Mesenchymal stem cell (in vitro differentiated cells and primary cell): ENCODE results near the gene TTC23L.
A peak's percentile ranks its signal among the peaks of the same experiment; 100 is the strongest.

ENCODE experiments used
- DNase-seq: peaks from one replicate; pipeline ENCODE4 v3.0.0-alpha.2; 2013
- H2AFZ ChIP-seq: one replicate; pipeline ENCODE4 v1.6.1; 2013; ENCODE audit warnings: low read depth, mild to moderate bottlenecking, control low read depth, inconsistent platforms, low read length, moderate library complexity
- H2AK5ac ChIP-seq: 2 replicates; pipeline ENCODE4 v1.6.1; 2013; ENCODE audit warnings: low read length, moderate library complexity, mild to moderate bottlenecking, inconsistent platforms; ENCODE audit not compliant: severe bottlenecking
- H2BK120ac ChIP-seq: one replicate; pipeline ENCODE4 v1.6.1; 2013; ENCODE audit warnings: low read depth, mild to moderate bottlenecking, inconsistent platforms, low read length, moderate library complexity
- H2BK12ac ChIP-seq, 2 experiments: one replicate each; pipeline ENCODE4 v1.6.1; 2013; ENCODE audit warnings: inconsistent platforms in 2 of 2, low read length in 2 of 2, mild to moderate bottlenecking in 2 of 2, moderate library complexity in 2 of 2, control low read depth in 1 of 2
- H2BK15ac ChIP-seq: one replicate; pipeline ENCODE4 v1.6.1; 2013; ENCODE audit warnings: mild to moderate bottlenecking, low read depth, inconsistent platforms; ENCODE audit not compliant: poor library complexity, severe bottlenecking
- H2BK5ac ChIP-seq: 2 replicates; pipeline ENCODE4 v1.6.1; 2013; ENCODE audit warnings: low read depth, mild to moderate bottlenecking, low read length, control low read depth, inconsistent platforms; ENCODE audit not compliant: poor library complexity, severe bottlenecking
- H3K14ac ChIP-seq, 2 experiments: one replicate each; pipeline ENCODE4 v1.6.1; 2013; ENCODE audit warnings: inconsistent platforms in 2 of 2, low read length in 2 of 2, control low read depth in 1 of 2, mild to moderate bottlenecking in 1 of 2, moderate library complexity in 1 of 2
- H3K18ac ChIP-seq, 2 experiments: one replicate each; pipeline ENCODE4 v1.6.1; 2013; ENCODE audit warnings: inconsistent platforms in 2 of 2, low read length in 2 of 2, control low read depth in 1 of 2, low read depth in 1 of 2, mild to moderate bottlenecking in 1 of 2
- H3K23ac ChIP-seq, 2 experiments: one replicate each; pipeline ENCODE4 v1.6.1; 2013; ENCODE audit warnings: inconsistent platforms in 2 of 2, low read length in 2 of 2, mild to moderate bottlenecking in 2 of 2, moderate library complexity in 2 of 2, control low read depth in 1 of 2
- H3K27ac ChIP-seq: 2 replicates; pipeline ENCODE4 v1.5.1; 2013; ENCODE audit warnings: mild to moderate bottlenecking, moderate library complexity, low read length, control low read depth, inconsistent platforms; ENCODE audit not compliant: poor library complexity, severe bottlenecking
- H3K27me3 ChIP-seq, 2 experiments: 2 replicates each; pipeline versions ENCODE4 v1.6.1 to v1.7.0; 2013; ENCODE audit warnings: low read length in 2 of 2, mild to moderate bottlenecking in 2 of 2, moderate library complexity in 2 of 2, control low read depth in 1 of 2, inconsistent platforms in 1 of 2; ENCODE audit not compliant: control insufficient read depth in 1 of 2, insufficient read depth in 1 of 2
- H3K36me3 ChIP-seq, 2 experiments: 2 replicates each; pipeline versions ENCODE4 v1.6.1 to v1.7.0; 2013; ENCODE audit warnings: low read length in 2 of 2, control low read depth in 1 of 2, inconsistent platforms in 1 of 2, low read depth in 1 of 2, mild to moderate bottlenecking in 1 of 2; ENCODE audit not compliant: insufficient read depth in 2 of 2, control insufficient read depth in 1 of 2
- H3K4ac ChIP-seq, 2 experiments: one replicate each; pipeline ENCODE4 v1.6.1; 2013; ENCODE audit warnings: inconsistent platforms in 2 of 2, low read length in 2 of 2, mild to moderate bottlenecking in 2 of 2, moderate library complexity in 2 of 2, control low read depth in 1 of 2, low read depth in 1 of 2
- H3K4me1 ChIP-seq: 2 replicates; pipeline ENCODE4 v1.6.1; 2013; ENCODE audit warnings: low read depth, low read length, control low read depth; ENCODE audit not compliant: control insufficient read depth, insufficient read depth
- H3K4me2 ChIP-seq: 2 replicates; pipeline ENCODE4 v1.6.1; 2013; ENCODE audit warnings: low read length, mild to moderate bottlenecking, inconsistent platforms; ENCODE audit not compliant: poor library complexity, severe bottlenecking
- H3K4me3 ChIP-seq, 2 experiments: 2 replicates each; pipeline versions ENCODE4 v1.5.1 to v1.7.0; 2013; ENCODE audit warnings: low read length in 2 of 2, mild to moderate bottlenecking in 2 of 2, control low read depth in 1 of 2, low read depth in 1 of 2; ENCODE audit not compliant: insufficient read depth in 1 of 2
- H3K79me1 ChIP-seq: replicated peaks from 2 replicates; pipeline ENCODE4 v1.6.1; 2013; ENCODE audit warnings: mild to moderate bottlenecking, control low read depth, low read length, inconsistent platforms; ENCODE audit not compliant: poor library complexity, severe bottlenecking
- H3K9ac ChIP-seq: 2 replicates; pipeline ENCODE4 v1.7.0; 2013; ENCODE audit warnings: mild to moderate bottlenecking, low read length, moderate library complexity
- H3K9me3 ChIP-seq: 2 replicates; pipeline ENCODE4 v1.7.0; 2013; ENCODE audit warnings: mild to moderate bottlenecking, low read length; ENCODE audit not compliant: control insufficient read depth
- H4K8ac ChIP-seq: one replicate; pipeline ENCODE4 v1.6.1; 2013; ENCODE audit warnings: inconsistent platforms, mild to moderate bottlenecking, low read length, moderate library complexity
- H4K91ac ChIP-seq: one replicate; pipeline ENCODE4 v1.6.1; 2013; ENCODE audit warnings: mild to moderate bottlenecking, low read length, inconsistent platforms
- WGBS: methylation state at CpG from one replicate; pipeline ENCODE4 v1.1.7; 2013; ENCODE audit warnings: mixed read lengths; 5-methylcytosine and 5-hydroxymethylcytosine counted together

TTC23L gene

GRCh38 chr5:34842554-34842953 is 3.6 kb downstream of the TTC23L start:
- Histone ChIP-seq H3K4me3 (no peak overlapping the region), H2BK12ac (no peak overlapping the region), H2BK15ac (no peak overlapping the region), H3K23ac (no peak overlapping the region), H3K27ac (no peak overlapping the region), H3K36me3 (no peaks in the 10 kb centered on the region), H2AK5ac (no peak overlapping the region), H3K27me3 (no peaks in the 10 kb centered on the region), H3K4me1 (peaks cover 3% of the 10 kb centered on the region), H2BK120ac (no peak overlapping the region), H4K91ac (no peak overlapping the region), H3K9ac (no peak overlapping the region), H3K14ac (no peak overlapping the region), H2BK5ac (no peak overlapping the region), H3K4ac (no peak overlapping the region), H4K8ac (no peak overlapping the region), H3K9me3 (no peaks in the 10 kb centered on the region), H3K4me2 (no peak overlapping the region), H2AFZ (no peak overlapping the region), H3K18ac (no peak overlapping the region), H3K79me1 (no peaks in the 10 kb centered on the region)
- WGBS, result 86% methylated on average over 7 of the region's 7 CpGs
- no peak for DNase-seq

DNA sequence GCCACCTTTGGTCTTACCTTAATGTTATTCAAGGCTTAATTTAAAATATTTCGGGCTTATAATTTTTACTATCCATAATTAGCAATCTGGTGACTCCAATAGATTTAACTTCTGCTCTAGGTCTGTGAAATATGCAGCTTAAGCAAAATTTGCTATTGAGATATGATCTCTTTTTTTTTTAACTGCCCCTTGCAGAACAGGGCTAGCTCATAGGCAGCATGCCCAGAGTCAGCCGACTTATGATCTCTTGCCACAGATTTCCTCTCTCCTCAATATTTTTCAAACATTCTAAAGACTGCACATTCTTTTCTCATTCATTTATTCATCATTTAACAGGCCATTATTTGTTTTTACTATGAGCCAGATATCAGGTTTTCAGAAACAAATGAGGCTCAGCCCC is 4.5 kb downstream of the TTC23L start:
- DNase-seq, result no peak
- Histone ChIP-seq H3K4me1 (peaks cover 3% of the 10 kb centered on the region), H3K36me3 (no peaks in the 10 kb centered on the region), H3K23ac (no peak overlapping the region), H2BK15ac (no peak overlapping the region), H2BK12ac (no peak overlapping the region), H2BK120ac (no peak overlapping the region), H4K8ac (no peak overlapping the region), H3K18ac (no peak overlapping the region), H3K79me1 (no peaks in the 10 kb centered on the region), H3K27me3 (no peaks in the 10 kb centered on the region), H4K91ac (no peak overlapping the region), H3K14ac (no peak overlapping the region), H3K4me3 (no peak overlapping the region), H2BK5ac (no peak overlapping the region), H3K4me2 (no peak overlapping the region), H2AFZ (no peak overlapping the region), H2AK5ac (no peak overlapping the region), H3K9me3 (no peaks in the 10 kb centered on the region), H3K27ac (no peak overlapping the region), H3K4ac (no peak overlapping the region), H3K9ac (no peak overlapping the region)
- WGBS, result 98% methylated on average over 1 of the region's 2 CpGs

DNA sequence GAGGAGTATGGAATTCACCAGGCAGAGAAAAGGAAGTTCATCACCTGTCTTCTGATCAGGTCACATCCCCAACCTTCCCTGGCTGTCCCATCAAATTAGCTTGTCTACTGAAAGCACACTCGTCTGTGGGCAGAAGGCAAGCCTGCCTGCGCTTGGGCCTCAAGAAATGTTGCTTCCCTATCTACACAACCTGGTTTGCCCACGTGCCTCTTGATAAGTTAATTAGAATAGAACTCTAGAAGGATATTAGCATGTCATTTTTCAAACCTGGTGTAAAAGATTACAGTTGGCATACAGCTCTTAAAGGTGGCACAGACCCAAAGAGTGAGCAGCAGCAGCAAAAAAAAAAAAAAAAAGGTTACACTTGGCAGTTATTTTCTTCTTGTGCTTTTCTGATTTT is 5.1 kb downstream of the TTC23L start:
- Histone ChIP-seq H2AFZ (no peak overlapping the region), H3K79me1 (no peaks in the 10 kb centered on the region), H3K27ac (no peak overlapping the region), H3K4me2 (no peak overlapping the region), H3K9ac (no peak overlapping the region), H2BK12ac (no peak overlapping the region), H4K91ac (no peak overlapping the region), H3K27me3 (no peaks in the 10 kb centered on the region), H3K4me1 (no peaks in the 10 kb centered on the region), H2AK5ac (no peak overlapping the region), H3K9me3 (no peaks in the 10 kb centered on the region), H3K23ac (no peak overlapping the region), H3K18ac (no peak overlapping the region), H4K8ac (no peak overlapping the region), H3K4ac (no peak overlapping the region), H2BK5ac (no peak overlapping the region), H3K4me3 (no peak overlapping the region), H2BK15ac (no peak overlapping the region), H3K14ac (no peak overlapping the region), H3K36me3 (no peaks in the 10 kb centered on the region), H2BK120ac (no peak overlapping the region)
- WGBS, result 100% methylated on average over 1 of the region's 3 CpGs
- DNase-seq, result no peak

DNA sequence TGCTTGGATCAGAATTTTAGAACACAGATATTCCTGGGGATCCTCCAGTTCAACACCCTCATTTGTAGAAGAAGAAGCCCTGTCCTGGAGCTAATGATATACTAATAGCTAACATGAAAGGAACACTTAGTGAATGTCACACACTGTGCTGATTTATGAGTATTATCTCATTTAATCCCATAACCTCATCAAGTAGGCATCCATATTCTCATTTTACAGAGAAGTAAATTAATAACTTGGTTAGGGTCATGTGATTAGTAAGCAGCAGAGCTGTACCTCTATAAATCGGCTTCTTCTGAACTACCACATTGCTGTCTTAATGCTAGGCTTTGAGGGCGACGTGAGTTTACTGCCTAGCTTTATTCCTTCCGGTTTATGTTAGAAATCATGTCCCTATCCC is 6.0 kb downstream of the TTC23L start:
- Histone ChIP-seq H2BK5ac (no peak overlapping the region), H3K18ac (no peak overlapping the region)

More for the DNA sequence above, 6.0 kb downstream of the TTC23L start:
- H3K4ac ChIP-seq, result no peak overlapping the region
- no peak overlapping the region for H4K91ac ChIP-seq
- H2BK15ac ChIP-seq, result no peak overlapping the region
- no peaks in the 10 kb centered on the region for H3K36me3 ChIP-seq
- no peak overlapping the region for H2BK12ac ChIP-seq
- no peak for DNase-seq
- no peak overlapping the region for H2AK5ac ChIP-seq
- no peak overlapping the region for H4K8ac ChIP-seq
- no peak overlapping the region for H2AFZ ChIP-seq
- no peak overlapping the region for H3K4me3 ChIP-seq
- no peaks in the 10 kb centered on the region for H3K27me3 ChIP-seq
- H3K9me3 ChIP-seq, result no peaks in the 10 kb centered on the region
- no peaks in the 10 kb centered on the region for H3K4me1 ChIP-seq
- H2BK120ac ChIP-seq, result no peak overlapping the region
- no peak overlapping the region for H3K14ac ChIP-seq
- no peak overlapping the region for H3K9ac ChIP-seq
- H3K4me2 ChIP-seq, result no peak overlapping the region
- H3K23ac ChIP-seq, result no peak overlapping the region
- WGBS, result 90% methylated on average over 3 of the region's 4 CpGs
- peak overlapping the region; percentile 8 for H3K27ac ChIP-seq
- no peaks in the 10 kb centered on the region for H3K79me1 ChIP-seq
